Ovary (tissue), 9 donors: ENCODE measurements around the gene GARNL3. TPM values are rescaled to one million over a fixed set of nuclear protein-coding genes. Genes with fewer than 3 reads are reported as not detected.

Source experiments
- DNase-seq, 5 donors: peaks; one replicate each; pipeline ENCODE4 v3.0.0-alpha.2; 2019 to 2020
- H3K27ac ChIP-seq, 2 donors: fragments of 200-600 bp; one replicate each; pipeline versions ENCODE4 v1.5.1 to v1.8.0; 2019 to 2022
- H3K27me3 ChIP-seq: fragments of 200-600 bp; one replicate; pipeline ENCODE4 v1.8.0; 2022
- H3K36me3 ChIP-seq: fragments of 200-600 bp; sonication (generic); one replicate; pipeline ENCODE4 v1.5.1; 2019
- H3K4me1 ChIP-seq: one replicate; pipeline ENCODE4 v1.8.1; 2013; ENCODE audit warnings: mild to moderate bottlenecking, moderate library complexity; ENCODE audit not compliant: insufficient read depth
- H3K4me3 ChIP-seq: fragments of 200-600 bp; sonication (generic); one replicate; pipeline ENCODE4 v1.5.1; 2017
- H3K9me3 ChIP-seq, 2 donors: fragments of 200-600 bp in 1 of 2; sonication (generic) in 1 of 2; one replicate each; pipeline versions ENCODE4 v1.5.1 to v1.8.1; 2013 to 2019; ENCODE audit warnings: mild to moderate bottlenecking in 1 of 2, moderate library complexity in 1 of 2
- CTCF ChIP-seq, 3 donors: fragments of 450-650 bp in 2 of 3; fragments of 200-600 bp in 1 of 3; IDR thresholded peaks; one replicate each; pipeline versions ENCODE4 v1.5.1 to v1.8.0; 2016 to 2022; ENCODE audit warnings: antibody characterized with exemption in 3 of 3, mild to moderate bottlenecking in 1 of 3
- EP300 ChIP-seq: sonication (generic); formaldehyde crosslinking; IDR thresholded peaks from one replicate; pipeline ENCODE4 v1.6.1; 2017; ENCODE audit warnings: antibody characterized with exemption
- POLR2A ChIP-seq: fragments of 450-650 bp; IDR thresholded peaks from one replicate; pipeline ENCODE4 v1.6.1; 2017; ENCODE audit warnings: antibody characterized with exemption, mild to moderate bottlenecking, moderate library complexity
- WGBS, 3 donors: extraction: QIAGEN DNeasy Blood & Tissue Kit in 1 of 3; methylation state at CpG; one replicate each; pipeline versions ENCODE4 v1.1.5 to v1.1.7; 2013 to 2017; 5-methylcytosine and 5-hydroxymethylcytosine counted together
- intact Hi-C, 4 donors: fragments of 100-400 bp; cut with DNase I; formaldehyde crosslinking; loops; one replicate each; pipeline versions ENCODE4 v1.11.0 to v1.15.1; 2022 to 2023
- polyA plus RNA-seq, 2 donors: library from polyadenylated mRNA; stranded (reverse); fragments of 200-250 nt in 1 of 2; fragments of 350-450 nt in 1 of 2; fragmentation: Illumina TruSeq in 1 of 2; extraction: RNeasy Lipid Tissue Mini Kit (QIAGEN cat#74804) in 1 of 2; gene quantifications; one replicate each; pipeline ENCODE4 v1.2.3, GENCODE V29; 2013 to 2014
- total RNA-seq, 7 donors: library from RNA; depleted of rRNA in 2 of 7; stranded (reverse); fragments of >200 nt in 2 of 7; fragmentation: NEBNext Ultra II Directional in 3 of 7; extraction: Animal tissue kit (Norgen Biotek cat#: 25700) in 3 of 7; gene quantifications; one replicate each; pipeline versions ENCODE4 v1.1.0 to v1.2.4, GENCODE V29; 2016 to 2023
- donor health status: DM: no; HTN: no; CAD: no; lungs with moderate emphysema.
- donor health status: DM: no; HTN: no; CAD: no.
- donor health status: Bipolar disorder and iron deficiency.
- donor health status: DM: yes; HTN: yes; CAD: no.
- donor health status: DM: no; HTN: no; CAD: no.
- donor health status: DM: yes; HTN: yes; CAD: no.

The GARNL3 gene
- total and polyA plus RNA-seq, 9 donors = 8.9 to 30.7 (median 22.9) TPM

- no peaks in the 10 kb centered on the region for H3K36me3 ChIP-seq
- no peaks in the 10 kb centered on the region for H3K27me3 ChIP-seq
- intact Hi-C loops = loop anchor here in 2 of 4 donors (5.0 to 10.0 kb wide), 2 partner anchors 128 to 130 kb away; no protein-coding TSS in a partner anchor
- H3K27ac ChIP-seq = no peak overlapping the region
- TF ChIP-seq CTCF (IDR thresholded peaks at IDR 0.05) = no peak
- no peak for TF ChIP-seq POLR2A
- TF ChIP-seq EP300 = no peak
- H3K9me3 ChIP-seq = no peaks in the 10 kb centered on the region
- H3K4me1 ChIP-seq = no peaks in the 10 kb centered on the region
- 79 to 84% (median 84%) methylated on average over 5 of the region's 5 CpGs for WGBS, 3 donors
- no peak for DNase-seq
- no peak overlapping the region for H3K4me3 ChIP-seq
These were observed 47.7 kb upstream of the GARNL3 start for GRCh38 chr9:127216888-127217217.

DNA sequence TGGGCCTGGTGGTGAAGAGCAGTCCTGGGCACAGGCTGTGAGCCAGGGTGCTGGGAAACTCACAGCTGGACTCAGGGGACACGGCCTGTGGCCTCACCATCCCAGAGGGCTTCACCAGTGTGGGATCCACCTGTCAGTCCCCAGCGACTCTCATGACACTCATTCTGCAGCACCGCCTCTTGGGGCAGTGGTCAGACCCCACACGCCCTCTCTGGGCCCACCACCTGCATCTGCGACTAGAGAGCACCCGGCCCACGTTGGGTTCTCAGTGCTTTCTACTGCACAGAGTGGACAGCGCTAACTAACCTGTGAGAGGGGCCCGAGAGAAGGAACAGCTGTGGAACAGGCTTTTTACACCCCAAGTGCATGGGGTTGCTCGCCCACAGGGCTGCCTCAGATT, 45.8 kb upstream of the GARNL3 start:
- Histone ChIP-seq H3K9me3 (no peaks in the 10 kb centered on the region), H3K27me3 (no peaks in the 10 kb centered on the region), H3K36me3 (no peaks in the 10 kb centered on the region), H3K4me3 (no peak overlapping the region), H3K27ac (no peak overlapping the region), H3K4me1 (peaks cover 2% of the 10 kb centered on the region)
- intact Hi-C loops = loop anchor here in 2 of 4 donors (5.0 to 10.0 kb wide), 2 partner anchors 126 to 128 kb away; no protein-coding TSS in a partner anchor
- DNase-seq = no peak
- TF ChIP-seq EP300 (no peak), POLR2A (no peak), CTCF (IDR thresholded peaks at IDR 0.05) (no peak)
- WGBS, 3 donors = 81 to 91% (median 84%) methylated on average over 10 of the region's 10 CpGs

DNA sequence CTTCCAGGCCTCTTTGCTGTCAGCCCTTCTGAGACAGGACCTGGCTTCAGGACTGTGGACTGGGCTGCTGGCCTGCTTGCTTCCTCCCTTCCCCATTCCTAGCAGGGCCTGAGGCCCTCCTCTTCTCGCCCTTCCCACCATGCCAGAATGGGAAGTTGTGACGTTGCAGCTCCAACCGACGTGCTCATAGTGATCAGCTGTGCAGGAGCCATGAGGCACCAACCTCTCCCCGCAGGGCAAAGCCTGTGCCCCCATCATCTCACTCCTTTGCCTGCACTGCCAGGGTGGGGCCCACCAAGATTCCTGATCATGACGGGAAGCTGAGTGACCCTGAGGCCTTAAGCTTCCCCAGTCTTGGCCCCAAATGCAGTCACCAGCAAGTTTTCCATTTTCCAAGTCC, 45.1 kb upstream of the GARNL3 start:
- intact Hi-C loops = loop anchor here in 2 of 4 donors (5.0 to 10.0 kb wide), 2 partner anchors 125 to 128 kb away; no protein-coding TSS in a partner anchor
- H3K36me3 ChIP-seq = no peaks in the 10 kb centered on the region
- peaks cover 3% of the 10 kb centered on the region for H3K4me1 ChIP-seq
- WGBS, 3 donors = 73 to 86% (median 85%) methylated on average over 6 of the region's 6 CpGs
- TF ChIP-seq EP300 (no peak), CTCF (IDR thresholded peaks at IDR 0.05) (no peak), POLR2A (no peak)
- H3K9me3 ChIP-seq = no peaks in the 10 kb centered on the region
- H3K4me3 ChIP-seq = no peak overlapping the region
- H3K27ac ChIP-seq = no peak overlapping the region
- no peak for DNase-seq
- H3K27me3 ChIP-seq = no peaks in the 10 kb centered on the region

GRCh38 chr9:127221695-127222094, 42.9 kb upstream of the GARNL3 start:
- intact Hi-C loops = no loop called here
- no peak for DNase-seq
- no peaks in the 10 kb centered on the region for H3K9me3 ChIP-seq
- H3K27ac ChIP-seq = no peak overlapping the region
- no peaks in the 10 kb centered on the region for H3K36me3 ChIP-seq
- H3K27me3 ChIP-seq = no peaks in the 10 kb centered on the region
- no peak for TF ChIP-seq CTCF (IDR thresholded peaks at IDR 0.05)
- no peak for TF ChIP-seq POLR2A
- 86 to 87% (median 87%) methylated on average over 2 of the region's 2 CpGs for WGBS, 3 donors
- H3K4me1 ChIP-seq = peaks cover 5% of the 10 kb centered on the region
- no peak overlapping the region for H3K4me3 ChIP-seq
